GM18870 (cell line): Measurements from ENCODE around the gene DNAAF2.
"Not testable (repeated sequence)": the region's sequence is repeated elsewhere in the genome, so short reads cannot be mapped to it uniquely, and the experiment has no call there.

Experiments used
- ATAC-seq: cut with Tn5 transposase; IDR thresholded peaks from one replicate; pipeline ENCODE4 v1.9.1; 2021; ENCODE audit warnings: moderate library complexity; ENCODE audit not compliant: unreplicated experiment

The DNAAF2 gene

DNA sequence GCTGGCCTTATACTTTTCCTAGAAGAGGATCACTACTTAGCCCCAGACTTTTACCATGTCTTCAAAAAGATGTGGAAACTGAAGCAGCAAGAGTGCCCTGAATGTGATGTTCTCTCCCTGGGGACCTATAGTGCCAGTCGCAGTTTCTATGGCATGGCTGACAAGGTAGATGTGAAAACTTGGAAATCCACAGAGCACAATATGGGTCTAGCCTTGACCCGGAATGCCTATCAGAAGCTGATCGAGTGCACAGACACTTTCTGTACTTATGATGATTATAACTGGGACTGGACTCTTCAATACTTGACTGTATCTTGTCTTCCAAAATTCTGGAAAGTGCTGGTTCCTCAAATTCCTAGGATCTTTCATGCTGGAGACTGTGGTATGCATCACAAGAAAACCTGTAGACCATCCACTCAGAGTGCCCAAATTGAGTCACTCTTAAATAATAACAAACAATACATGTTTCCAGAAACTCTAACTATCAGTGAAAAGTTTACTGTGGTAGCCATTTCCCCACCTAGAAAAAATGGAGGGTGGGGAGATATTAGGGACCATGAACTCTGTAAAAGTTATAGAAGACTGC, 12.9 kb downstream of the DNAAF2 start:
- ATAC-seq, result no peak

DNA sequence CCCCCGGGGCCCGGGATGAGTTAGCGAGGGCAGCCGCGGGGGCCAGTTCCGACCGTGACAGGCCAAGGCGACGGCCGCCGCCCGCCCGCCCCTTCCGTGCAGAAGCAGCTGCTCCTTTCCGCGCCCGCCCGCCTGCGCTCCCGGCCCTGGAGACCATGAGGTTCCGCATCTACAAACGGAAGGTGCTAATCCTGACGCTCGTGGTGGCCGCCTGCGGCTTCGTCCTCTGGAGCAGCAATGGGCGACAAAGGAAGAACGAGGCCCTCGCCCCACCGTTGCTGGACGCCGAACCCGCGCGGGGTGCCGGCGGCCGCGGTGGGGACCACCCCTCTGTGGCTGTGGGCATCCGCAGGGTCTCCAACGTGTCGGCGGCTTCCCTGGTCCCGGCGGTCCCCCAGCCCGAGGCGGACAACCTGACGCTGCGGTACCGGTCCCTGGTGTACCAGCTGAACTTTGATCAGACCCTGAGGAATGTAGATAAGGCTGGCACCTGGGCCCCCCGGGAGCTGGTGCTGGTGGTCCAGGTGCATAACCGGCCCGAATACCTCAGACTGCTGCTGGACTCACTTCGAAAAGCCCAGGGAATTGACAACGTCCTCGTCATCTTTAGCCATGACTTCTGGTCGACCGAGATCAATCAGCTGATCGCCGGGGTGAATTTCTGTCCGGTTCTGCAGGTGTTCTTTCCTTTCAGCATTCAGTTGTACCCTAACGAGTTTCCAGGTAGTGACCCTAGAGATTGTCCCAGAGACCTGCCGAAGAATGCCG, 13.7 kb downstream of the DNAAF2 start:
- no peak for ATAC-seq

DNA sequence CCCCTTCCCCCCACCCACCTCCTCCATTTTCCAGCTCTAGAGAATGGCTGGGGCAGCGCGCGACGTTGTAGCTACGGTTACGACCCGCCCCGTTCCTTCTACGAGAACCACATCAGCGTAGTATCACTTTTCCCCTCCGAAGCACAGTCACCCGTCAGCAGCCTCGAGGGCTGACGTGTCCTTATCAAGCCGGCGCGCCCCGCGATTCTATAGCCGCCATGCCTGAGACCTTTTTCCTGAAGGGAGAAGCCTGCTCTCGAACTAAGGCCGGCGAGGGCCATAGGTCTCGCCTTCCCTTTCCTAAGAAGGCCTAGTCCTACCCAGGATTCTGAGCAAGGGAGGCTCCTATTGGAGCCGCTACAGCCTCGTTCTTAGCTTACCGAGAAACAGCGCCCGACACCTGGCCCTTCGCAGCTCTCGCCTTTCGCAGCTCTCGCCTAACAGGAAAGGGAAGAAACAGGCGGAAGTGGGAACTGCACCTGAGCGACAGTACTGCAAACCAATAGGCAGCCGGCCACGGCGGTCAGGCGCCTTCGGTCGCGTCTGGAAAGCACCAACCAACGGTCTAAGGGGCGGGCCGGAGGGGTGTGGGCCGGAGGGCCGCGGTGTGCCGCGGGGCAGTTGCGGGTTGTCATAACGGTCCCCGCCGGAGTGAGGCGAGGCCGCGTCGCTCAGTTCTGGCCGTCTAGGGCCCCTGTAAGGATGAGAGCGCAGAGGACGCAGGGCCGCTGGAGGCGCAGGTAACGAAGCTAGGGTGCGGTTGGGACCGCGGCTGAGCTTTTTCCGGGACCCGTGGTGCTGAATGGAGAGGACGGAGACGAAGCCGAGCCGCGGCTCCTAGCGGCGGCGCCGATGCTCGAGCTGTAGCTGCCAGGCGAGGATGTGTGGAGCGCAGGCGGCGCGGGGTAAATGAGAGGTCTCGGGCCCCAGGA, 14.6 kb downstream of the DNAAF2 start, which contains the start of the genes MGAT2 and RPL36AL:
MGAT2 (plus strand) TSS at position 618 of the 932 bp plus-strand sequence. CDS start 470 bp downstream, outside the sequence.
RPL36AL (minus strand) TSS at position 445 of the 932 bp plus-strand sequence. CDS start 1,522 bp downstream, outside the sequence.
- peak; percentile 88 for ATAC-seq

DNA sequence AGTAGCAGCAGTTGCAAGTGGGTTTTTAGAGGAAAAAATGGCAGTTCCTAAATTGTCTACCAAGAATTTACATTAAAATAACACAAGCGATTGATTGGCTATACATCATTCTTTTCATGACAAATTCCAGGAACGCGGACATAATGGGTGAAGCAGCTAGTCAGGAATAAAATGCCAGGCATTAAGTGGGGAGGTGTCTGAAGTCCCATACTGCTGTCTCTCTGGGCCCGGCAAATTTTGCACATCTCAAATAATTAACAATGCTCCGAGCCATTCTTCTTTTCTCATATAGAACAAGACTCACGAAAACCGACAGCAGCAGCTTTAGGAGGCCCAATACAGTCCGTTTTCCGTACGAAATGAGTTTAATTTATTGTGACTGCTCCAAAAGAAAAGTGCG, 15.3 kb downstream of the DNAAF2 start:
- no peak for ATAC-seq

DNA sequence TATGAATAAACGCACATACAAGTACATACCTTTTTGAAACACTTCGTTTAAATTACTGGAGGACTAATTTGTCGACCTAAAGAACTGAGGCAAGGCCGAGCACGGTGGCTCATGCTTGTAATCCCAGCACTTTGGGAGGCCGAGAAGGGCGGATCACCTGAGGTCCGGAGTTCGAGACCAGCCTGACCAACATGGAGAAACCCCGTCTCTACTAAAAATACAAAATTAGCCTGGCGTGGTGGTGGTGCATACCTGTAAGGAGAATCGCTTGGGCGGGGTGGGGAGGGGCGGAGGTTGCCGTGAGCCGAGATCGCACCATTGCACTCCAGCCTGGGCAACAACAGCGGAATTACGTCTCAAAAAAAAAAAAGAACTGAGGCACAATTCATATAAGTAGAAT, 15.8 kb downstream of the DNAAF2 start:
- not testable (repeated sequence) for ATAC-seq

DNA sequence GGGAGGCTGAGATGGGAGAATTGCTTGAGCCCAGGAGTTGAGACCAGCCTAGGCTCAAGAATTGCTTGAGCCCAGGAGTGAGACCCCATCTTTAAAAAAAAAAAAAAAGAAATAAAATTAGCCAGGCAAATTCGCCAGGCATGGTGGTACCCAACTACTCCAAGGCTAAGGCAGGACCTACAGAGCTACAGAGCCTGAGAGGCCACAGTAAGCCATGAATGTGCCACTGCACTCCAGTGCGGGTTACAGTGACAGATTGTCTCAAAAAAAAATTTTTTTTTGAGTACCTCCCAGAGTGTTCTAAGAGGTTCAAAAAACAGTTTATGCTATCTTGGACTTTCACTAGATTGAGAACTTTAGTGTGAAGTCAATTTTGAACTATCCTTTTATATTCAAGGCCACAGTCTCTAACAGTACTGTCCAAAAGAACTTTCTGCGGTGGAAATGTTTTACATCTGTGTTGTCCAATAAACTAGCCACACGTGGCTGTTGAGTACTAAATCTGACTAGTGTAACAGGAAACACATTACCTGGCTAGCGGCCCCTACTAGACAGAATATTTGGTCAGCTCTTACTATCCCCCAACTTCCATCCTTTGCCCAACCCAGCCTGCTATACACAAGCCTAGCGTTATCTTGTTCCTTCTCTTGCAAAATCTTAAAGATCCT, 17.1 kb downstream of the DNAAF2 start:
- no peak for ATAC-seq

DNA sequence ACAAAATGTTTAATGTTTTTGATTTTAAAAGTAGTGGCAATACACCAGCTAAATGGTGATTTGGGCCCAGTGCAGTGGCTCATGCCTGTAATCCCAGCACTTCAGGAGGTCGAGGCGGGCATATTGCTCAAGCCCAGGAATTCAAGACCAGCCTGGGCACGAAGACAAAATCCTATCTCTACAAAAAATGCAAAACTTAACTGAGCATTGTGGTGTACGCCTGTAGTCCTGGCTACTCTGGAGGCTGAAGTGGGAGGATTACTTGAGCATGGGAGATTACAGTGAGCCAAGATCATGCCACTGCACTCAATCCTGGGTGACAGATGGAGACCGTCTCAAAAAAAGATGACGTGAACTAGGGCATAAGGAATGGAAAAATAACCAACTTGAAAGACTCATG, 19.3 kb downstream of the DNAAF2 start:
- no peak for ATAC-seq

DNA sequence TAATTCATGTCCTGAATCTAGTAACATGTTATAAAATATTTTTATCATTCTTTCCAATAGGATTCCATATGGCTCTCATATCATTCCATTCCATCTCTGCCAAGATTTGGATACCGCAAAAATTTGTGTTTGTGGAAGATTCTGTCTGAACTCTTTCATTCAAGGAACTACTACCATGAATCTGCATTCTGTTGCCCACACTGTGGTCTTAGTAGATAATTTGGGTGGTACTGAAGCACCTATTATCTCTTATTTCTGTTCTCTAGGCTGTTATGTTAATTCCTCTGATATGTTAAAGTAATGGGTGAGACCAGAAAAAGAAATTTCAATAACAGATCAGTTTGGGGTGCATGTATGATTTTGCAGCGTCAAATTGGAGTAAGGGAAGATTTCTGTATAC, 20.8 kb downstream of the DNAAF2 start:
- no peak for ATAC-seq

DNA sequence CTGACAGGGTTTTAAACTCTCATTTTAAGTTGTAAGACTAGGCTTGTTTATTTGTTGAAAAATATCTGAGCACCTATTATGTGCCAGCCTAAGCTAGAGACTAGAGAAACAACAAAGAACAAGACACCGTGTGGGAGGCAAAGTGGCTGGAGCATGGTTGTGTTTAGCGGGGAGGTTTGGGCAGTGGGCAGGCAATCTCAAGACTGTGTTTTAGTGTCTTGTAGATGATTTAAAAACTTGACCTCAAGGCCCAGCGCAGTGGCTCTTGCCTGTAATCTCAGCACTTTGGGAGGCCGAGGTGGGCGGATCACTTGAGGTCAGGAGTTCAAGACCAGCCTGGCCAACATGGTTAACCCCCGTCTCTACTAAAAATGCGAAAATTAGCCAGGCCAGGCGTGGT, 22.4 kb downstream of the DNAAF2 start:
- ATAC-seq, result no peak

DNA sequence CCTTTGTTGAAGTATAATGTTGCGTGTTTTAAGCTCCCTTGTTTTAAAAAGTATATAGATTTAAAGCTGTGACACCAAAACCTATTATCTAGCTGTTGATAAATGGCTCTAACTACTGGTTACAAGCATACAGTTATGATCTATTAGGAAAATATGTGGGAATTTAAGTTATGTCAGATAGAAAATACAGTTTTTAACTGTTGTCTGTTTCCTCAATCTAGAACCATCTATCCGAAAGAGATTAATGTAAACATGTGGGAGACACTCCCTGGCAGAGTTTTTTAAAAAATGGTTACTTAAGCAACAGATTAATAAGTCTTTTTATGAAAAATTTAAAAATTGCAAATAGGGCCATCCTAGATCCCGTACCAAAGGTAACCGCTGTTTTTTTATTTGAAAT, 22.8 kb downstream of the DNAAF2 start:
- no peak for ATAC-seq

DNA sequence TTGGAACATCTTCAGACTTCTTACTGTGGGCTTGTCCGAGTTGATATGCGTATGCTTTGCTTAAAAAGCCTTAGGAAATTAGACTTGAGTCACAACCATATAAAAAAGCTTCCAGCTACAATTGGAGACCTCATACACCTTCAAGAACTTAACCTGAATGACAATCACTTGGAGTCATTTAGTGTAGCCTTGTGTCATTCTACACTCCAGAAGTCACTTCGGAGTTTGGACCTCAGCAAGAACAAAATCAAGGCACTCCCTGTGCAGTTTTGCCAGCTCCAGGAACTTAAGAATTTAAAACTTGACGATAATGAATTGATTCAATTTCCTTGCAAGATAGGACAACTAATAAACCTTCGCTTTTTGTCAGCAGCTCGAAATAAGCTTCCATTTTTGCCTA, 27.5 kb downstream of the DNAAF2 start:
- ATAC-seq, result no peak

DNA sequence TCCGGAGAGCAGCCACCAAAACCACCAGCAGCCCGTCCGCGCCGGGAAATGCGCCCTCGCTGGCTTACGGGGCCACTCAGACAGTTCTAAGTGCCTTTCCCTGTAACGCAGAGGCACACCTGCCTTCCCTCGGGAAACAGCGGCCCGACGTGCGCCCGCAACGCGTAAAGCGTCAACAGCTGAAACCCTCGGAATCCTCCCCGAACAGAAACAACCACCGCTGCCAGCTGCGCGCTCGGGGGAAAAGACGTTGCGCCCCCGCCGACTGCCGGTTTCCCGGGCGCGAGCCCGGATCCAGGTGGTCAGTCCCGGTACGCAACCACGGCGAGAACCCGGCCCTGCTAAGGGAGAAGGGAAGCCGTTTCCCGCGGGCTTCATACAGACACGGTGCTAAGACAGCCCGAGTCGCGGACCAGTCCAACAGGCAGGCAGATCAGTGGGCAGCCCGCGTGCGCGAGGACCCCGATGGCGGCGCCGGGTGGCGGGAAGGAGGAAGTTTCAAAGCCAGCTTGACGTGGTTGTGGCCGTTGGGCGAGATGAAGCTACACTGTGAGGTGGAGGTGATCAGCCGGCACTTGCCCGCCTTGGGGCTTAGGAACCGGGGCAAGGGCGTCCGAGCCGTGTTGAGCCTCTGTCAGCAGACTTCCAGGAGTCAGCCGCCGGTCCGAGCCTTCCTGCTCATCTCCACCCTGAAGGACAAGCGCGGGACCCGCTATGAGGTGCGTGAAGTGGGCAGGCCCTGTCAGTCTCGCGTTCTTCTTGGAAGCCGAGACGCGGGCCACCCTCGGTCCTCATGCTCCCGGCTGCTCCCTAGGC, 36.4 kb downstream of the DNAAF2 start, which contains the start of gene LRR1:
LRR1 (plus strand) TSS at position 456 of the 816 bp plus-strand sequence; CDS start at position 537, 81 bp downstream.
- peak; percentile 41 for ATAC-seq

DNA sequence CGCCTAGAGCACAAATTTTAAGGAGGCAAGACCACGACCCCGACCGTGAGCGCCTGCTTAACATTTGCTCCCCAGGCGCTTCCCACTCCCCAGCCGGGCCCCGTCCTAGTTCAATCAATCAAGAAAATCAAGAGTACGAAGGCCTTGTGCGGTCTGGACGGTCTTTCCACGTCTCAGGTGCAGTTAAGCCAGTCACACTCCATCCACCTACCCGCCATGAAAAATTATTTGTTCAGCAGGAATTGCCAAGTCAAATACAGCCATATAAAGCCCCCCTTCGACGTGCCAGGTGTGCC, 36.9 kb downstream of the DNAAF2 start:
- ATAC-seq, result no peak

DNA sequence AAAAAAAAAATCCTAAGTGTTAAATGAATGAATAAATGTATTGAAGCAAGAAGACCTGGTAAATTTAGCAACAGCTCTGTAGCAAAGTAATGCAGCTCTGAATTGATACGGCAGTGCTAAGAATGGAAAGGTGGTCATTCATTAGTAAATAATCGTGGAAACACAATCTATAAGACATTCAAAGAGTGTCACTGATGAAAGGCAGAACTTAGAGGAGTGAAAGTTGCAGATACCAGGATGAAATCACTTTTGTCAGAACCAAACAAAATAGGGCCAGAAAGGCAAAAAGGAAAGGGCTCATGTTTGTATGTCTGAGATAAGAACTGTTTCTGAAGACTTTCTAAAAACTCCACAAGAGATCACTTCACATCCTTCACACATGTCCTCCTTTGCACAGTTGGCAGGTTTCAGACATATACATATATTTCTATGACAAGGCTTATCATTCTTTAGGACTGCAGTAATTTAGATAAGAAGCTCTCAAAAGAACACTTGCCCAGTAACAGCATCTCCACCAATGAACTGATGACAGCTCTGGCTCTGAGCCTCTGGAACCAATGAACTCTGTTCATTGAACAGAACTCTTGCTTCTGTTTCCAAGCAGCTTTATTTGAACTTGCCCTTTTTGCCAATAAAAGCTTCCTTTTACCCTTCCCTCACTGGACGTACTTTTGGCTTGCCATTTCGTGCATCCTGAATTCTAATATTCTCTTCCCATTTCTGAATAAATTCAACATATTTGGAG, 40.5 kb downstream of the DNAAF2 start:
- peak; percentile 26 for ATAC-seq

DNA sequence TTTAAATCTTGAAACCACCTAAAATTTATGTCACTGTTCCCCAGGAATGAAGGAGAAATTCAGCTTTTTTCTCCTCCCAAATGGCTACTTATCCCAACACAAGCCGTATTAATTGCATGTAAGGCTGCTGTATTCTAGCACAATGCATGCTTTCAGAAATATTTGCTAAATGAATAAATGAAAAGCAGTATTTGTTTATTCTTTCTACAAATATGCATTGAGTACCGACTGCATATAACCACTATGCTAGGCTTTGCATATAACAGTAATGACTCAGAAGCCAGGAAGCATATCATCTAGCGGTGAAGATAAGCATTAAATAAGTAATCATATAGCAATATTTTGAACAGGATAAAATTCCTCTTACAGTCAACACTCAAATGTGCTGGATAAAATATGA, 42.0 kb downstream of the DNAAF2 start:
- no peak for ATAC-seq

DNA sequence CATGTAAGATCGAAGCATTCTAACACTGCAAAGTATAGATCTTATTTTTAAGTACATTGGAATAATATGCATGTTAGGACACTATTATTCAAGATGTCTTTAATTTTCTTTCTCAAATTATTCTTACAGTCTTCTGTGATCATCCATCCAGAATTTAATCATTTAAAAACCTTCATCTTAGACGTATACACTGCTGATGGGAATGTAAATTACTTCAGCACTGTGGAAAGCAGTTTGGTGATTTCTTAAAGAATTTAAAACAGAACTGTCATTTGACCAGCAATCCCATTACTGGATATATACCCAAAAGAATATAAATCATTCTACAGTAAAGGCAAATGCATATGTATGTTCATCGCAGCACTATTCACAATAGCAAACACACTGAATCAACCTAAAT, 45.7 kb downstream of the DNAAF2 start:
- no peak for ATAC-seq

DNA sequence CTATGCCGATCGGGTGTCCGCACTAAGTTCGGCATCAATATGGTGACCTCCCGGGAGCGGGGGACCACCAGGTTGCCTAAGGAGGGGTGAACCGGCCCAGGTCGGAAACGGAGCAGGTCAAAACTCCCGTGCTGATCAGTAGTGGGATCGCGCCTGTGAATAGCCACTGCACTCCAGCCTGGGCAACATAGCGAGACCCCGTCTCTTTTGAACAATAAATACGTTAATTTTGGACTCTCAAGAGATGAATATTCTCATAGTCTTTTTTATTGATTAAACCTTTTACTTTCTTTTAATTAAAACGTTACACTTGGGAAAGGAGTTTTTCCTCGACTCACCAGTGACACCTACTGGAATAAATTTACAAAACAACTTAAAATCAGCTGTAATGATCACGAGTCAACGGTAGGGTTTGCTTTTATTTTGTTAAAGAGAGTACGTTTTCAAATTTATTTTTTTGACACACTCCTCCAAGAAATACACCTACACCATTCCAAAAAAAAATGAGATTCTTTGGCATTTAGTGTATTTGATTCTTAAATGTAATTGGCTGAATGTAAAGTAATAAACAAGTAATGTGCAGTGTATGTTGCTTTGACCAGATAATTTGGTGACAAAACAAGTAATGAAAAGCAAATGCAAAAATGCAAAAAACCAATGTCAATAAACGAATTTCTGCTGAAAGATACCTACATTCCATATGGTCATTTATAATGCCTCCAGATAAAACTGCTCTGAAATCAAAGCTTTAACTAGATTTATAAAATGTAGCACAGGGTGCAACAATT, 48.2 kb downstream of the DNAAF2 start:
- peak; percentile 35 for ATAC-seq

DNA sequence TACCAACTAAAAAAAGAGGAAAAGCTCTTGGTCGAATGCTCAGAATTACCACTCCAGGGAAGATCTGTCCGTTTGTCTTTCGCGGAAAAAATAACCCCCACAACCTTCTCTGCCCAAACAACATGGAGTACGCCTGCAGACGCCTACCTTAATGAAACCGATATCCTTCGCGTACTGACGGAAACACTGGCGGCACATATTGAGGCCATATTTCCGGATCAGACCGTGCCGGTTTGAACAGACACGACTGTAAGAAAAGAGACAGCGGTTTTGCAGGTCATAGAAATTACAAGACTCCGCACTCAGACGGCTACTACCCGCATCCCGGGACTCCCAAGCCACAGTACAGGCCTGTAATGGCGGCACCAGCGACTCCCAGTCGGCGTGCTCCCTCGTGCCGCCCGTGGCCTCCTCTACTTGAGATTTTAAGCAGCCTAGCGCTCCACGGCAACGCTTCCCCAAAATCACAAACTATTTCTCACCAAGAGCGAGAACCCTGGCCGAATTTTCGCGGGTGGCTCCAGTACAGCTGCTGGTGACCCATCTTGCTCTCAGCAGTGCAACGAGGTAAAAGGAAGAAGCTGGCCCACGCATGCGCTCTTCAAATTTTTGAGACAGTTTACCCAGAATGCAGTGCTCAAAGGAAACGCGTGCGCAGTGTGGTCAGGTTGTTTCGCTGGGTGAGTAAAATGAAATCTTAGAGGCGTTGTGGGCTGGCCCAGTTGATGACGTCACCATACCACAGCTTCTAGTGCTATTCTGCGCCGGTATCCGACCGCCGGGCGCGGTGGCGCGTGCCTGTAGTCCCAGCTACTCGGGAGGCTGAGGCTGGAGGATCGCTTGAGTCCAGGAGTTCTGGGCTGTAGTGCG, 49.0 kb downstream of the DNAAF2 start, which contains the start of gene RPS29:
RPS29 (minus strand) TSS at position 578 of the 870 bp plus-strand sequence; CDS start at position 544, 34 bp downstream.
- ATAC-seq, result peak; percentile 88
